GM10248 (cell line): ENCODE data around the gene BIRC7.

ENCODE experiments used
- CTCF ChIA-PET: fragments of 300-600 bp; sonication (Branson Sonifier 250); formaldehyde crosslinking; extraction: SDS; loops from one replicate; lab custom pipeline; 2021; ENCODE audit warnings: antibody characterized with exemption; lab: Yijun Ruan, JAX
- POLR2A ChIA-PET: fragments of 350-650 bp; sonication (Branson Sonifier 250); formaldehyde crosslinking; extraction: SDS; loops from one replicate; lab custom pipeline; 2020; ENCODE audit warnings: antibody characterized with exemption; lab: Yijun Ruan, JAX
- DNase-seq: peaks from one replicate; pipeline ENCODE4 v3.0.0; 2012; ENCODE audit errors: extremely low spot score
- CTCF ChIP-seq: IDR thresholded peaks from 2 replicates; pipeline ENCODE4 v1.5.1; 2012; ENCODE audit warnings: mild to moderate bottlenecking, low read depth; ENCODE audit errors: extremely low read depth, missing control alignments, control extremely low read depth

The BIRC7 gene

GRCh38 chr20:63241272-63241671, 5.6 kb downstream of the BIRC7 start:
- no peak for DNase-seq
- POLR2A ChIA-PET: no interaction called here
- TF ChIP-seq CTCF: no peak
- CTCF ChIA-PET: interaction anchor here (2.7 kb wide), 1 partner anchor 18 kb away, joined by 8 read pairs; no protein-coding TSS in a partner anchor

- ChIA-PET CTCF (interaction anchor here (2.7 kb wide), 1 partner anchor 19 kb away, joined by 8 read pairs; no protein-coding TSS in a partner anchor), POLR2A (no interaction called here)
- TF ChIP-seq CTCF: no peak
- DNase-seq: no peak
Measured at GRCh38 chr20:63242736-63243135, 7.0 kb downstream of the BIRC7 start.

GRCh38 chr20:63243604-63244247, 8.0 kb downstream of the BIRC7 start:
- no peak for DNase-seq
- no peak for TF ChIP-seq CTCF
- ChIA-PET POLR2A (no interaction called here), CTCF (interaction anchor here (0.9 kb wide), 1 partner anchor 21 kb away, joined by 3 read pairs; no protein-coding TSS in a partner anchor)

GRCh38 chr20:63244468-63244867, 8.8 kb downstream of the BIRC7 start:
- TF ChIP-seq CTCF: no peak
- DNase-seq: no peak
- POLR2A ChIA-PET: no interaction called here
- CTCF ChIA-PET: interaction anchor here (0.9 kb wide), 1 partner anchor 22 kb away, joined by 3 read pairs; no protein-coding TSS in a partner anchor

- no peak for TF ChIP-seq CTCF
- ChIA-PET POLR2A (no interaction called here), CTCF (interaction anchor here (1.7 to 2.8 kb wide), 2 partner anchors 8 to 23 kb away, joined by 4 to 16 read pairs; partner anchors contain the start of gene NKAIN4)
- no peak for DNase-seq
Measured at GRCh38 chr20:63246490-63247288, 11.0 kb downstream of the BIRC7 start.

- POLR2A ChIA-PET: no interaction called here
- no peak for TF ChIP-seq CTCF
- CTCF ChIA-PET: interaction anchor here (1.9 to 2.8 kb wide), 2 partner anchors 24 kb away, joined by 11 to 16 read pairs; no protein-coding TSS in a partner anchor
- DNase-seq: no peak
Measured at GRCh38 chr20:63247671-63248228, 12.0 kb downstream of the BIRC7 start.
